ENCODE data around the gene EFS.

EFS gene

GRCh38 chr14:23365036-23365731, at the start of gene EFS:
Gene EFS, minus strand, starts transcription at chr14:23365172. Its CDS starts 147 bp downstream, at chr14:23365025.
- no peak for TF ChIP-seq CTCF (IDR thresholded peaks at IDR 0.05; ENCODE audit: low read depth, low read length)
- H3K4me3 ChIP-seq (ENCODE audit: low read depth, low read length) = peak within 1 kb of the TSS; percentile 61

GRCh38 chr14:23414254-23414653, 49.3 kb upstream of the EFS start:
- H3K4me3 ChIP-seq (ENCODE audit: low read depth, low read length) = no peak overlapping the region
- no peak for TF ChIP-seq CTCF (IDR thresholded peaks at IDR 0.05; ENCODE audit: low read depth, low read length)

DNA sequence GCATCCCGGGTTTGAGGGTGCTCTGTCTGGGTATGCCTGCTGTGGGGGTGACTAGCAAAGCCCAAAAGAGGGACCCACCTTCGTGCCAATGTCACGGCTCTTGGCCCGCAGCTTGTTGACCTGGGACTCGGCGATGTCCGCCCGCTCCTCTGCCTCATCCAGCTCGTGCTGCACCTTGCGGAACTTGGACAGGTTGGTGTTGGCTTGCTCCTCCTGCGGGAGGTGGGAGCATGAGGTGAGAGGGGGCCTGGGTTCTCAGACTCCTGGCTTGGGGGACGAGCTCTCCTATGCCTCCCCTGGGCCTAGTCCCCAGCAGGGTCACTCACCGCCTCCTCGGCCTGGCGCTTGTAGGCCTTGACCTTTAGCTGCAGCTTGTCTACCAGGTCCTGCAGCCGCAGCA, 48.7 kb upstream of the EFS start:
- H3K4me3 ChIP-seq (ENCODE audit: low read depth, low read length) = no peak overlapping the region
- TF ChIP-seq CTCF (IDR thresholded peaks at IDR 0.05; ENCODE audit: low read depth, low read length) = no peak

- no peak overlapping the region for H3K4me3 ChIP-seq (ENCODE audit: low read depth, low read length)
- no peak for TF ChIP-seq CTCF (IDR thresholded peaks at IDR 0.05; ENCODE audit: low read depth, low read length)
Measured at GRCh38 chr14:23411563-23412525, 46.9 kb upstream of the EFS start.

- H3K4me3 ChIP-seq (ENCODE audit: low read depth, low read length) = no peak overlapping the region
- TF ChIP-seq CTCF (IDR thresholded peaks at IDR 0.05; ENCODE audit: low read depth, low read length) = no peak
Measured at GRCh38 chr14:23409966-23410635, 45.1 kb upstream of the EFS start.

DNA sequence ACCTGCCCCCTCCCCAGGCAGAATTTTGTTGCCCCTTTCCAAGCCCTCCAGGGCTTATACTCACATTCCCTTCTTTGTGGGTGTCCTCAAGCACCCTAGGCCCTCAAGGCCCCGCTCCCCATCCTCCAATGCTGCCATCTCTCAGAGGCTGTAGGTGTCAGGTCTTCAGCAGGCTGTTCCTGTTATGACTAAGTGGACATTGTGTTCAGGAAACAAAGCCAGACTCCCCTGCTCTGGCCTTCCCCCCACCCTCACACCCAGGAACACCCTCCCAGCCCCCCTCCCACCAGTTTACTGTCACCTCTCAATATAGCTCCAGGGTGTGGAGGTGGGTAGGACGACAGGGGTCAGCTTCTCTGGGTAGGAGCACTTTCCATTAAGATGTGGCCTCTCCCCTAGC, 44.5 kb upstream of the EFS start:
- H3K4me3 ChIP-seq (ENCODE audit: low read depth, low read length) = no peak overlapping the region
- TF ChIP-seq CTCF (IDR thresholded peaks at IDR 0.05; ENCODE audit: low read depth, low read length) = no peak
